SK-N-SH (cell line): ENCODE results near the gene FFAR3. TPM values are rescaled to one million over a fixed set of nuclear protein-coding genes. Genes with fewer than 3 reads are reported as not detected.

Experiments used
- CTCF ChIA-PET: fragments of 300-600, 350-600 bp; formaldehyde crosslinking; extraction: SDS; loops from one replicate; lab custom pipeline; 2021; lab: Yijun Ruan, JAX
- POLR2A ChIA-PET: fragments of 350-600 bp; sonication (Branson Sonifier 250); formaldehyde crosslinking; extraction: SDS; loops from one replicate; lab custom pipeline; 2020; ENCODE audit warnings: antibody characterized with exemption, inconsistent platforms; lab: Yijun Ruan, JAX
- DNase-seq: peaks from one replicate; pipeline ENCODE4 v3.0.0; 2012
- H2AFZ ChIP-seq: fragments of 200-600 bp; sonication (generic); 2 replicates; pipeline ENCODE4 v1.8.1; 2016; ENCODE audit warnings: antibody characterized with exemption, mild to moderate bottlenecking, low read depth
- H3F3A ChIP-seq: fragments of 200-600 bp; sonication (generic); replicated peaks from 2 replicates; pipeline ENCODE3; 2016; ENCODE audit warnings: antibody characterized with exemption, mild to moderate bottlenecking; ENCODE audit not compliant: insufficient read depth
- H3K27ac ChIP-seq, 2 experiments: fragments of 200-500 bp in 1 of 2; fragments of 200-600 bp in 1 of 2; sonication (Bioruptor generic) in 1 of 2; sonication (generic), shearing (Covaris generic) in 1 of 2; 2 replicates each; pipeline versions ENCODE4 v1.5.1 to v1.6.1; 2014 to 2016; ENCODE audit warnings: low read depth in 2 of 2, inconsistent platforms in 1 of 2, low read length in 1 of 2, mild to moderate bottlenecking in 1 of 2, mixed read lengths in 1 of 2
- H3K27me3 ChIP-seq: fragments of 200-600 bp; sonication (generic), shearing (Covaris generic); 2 replicates; pipeline ENCODE4 v1.6.1; 2016; ENCODE audit warnings: mixed run types; ENCODE audit not compliant: insufficient read depth
- H3K36me3 ChIP-seq, 2 experiments: fragments of 200-500 bp in 1 of 2; fragments of 200-600 bp in 1 of 2; sonication (Bioruptor generic) in 1 of 2; sonication (generic) in 1 of 2; replicated peaks in 1 of 2; 2 replicates each; pipeline versions ENCODE3 to v1.5.1; 2014 to 2016; ENCODE audit warnings: low read length in 1 of 2, mild to moderate bottlenecking in 1 of 2; ENCODE audit not compliant: insufficient read depth in 2 of 2, control insufficient read depth in 1 of 2
- H3K4me1 ChIP-seq, 2 experiments: fragments of 200-500 bp in 1 of 2; fragments of 200-600 bp in 1 of 2; sonication (Bioruptor generic) in 1 of 2; sonication (generic), shearing (Covaris generic) in 1 of 2; 2 replicates each; pipeline versions ENCODE4 v1.5.1 to v1.6.1; 2014 to 2016; ENCODE audit warnings: low read depth in 1 of 2, low read length in 1 of 2, mixed run types in 1 of 2; ENCODE audit not compliant: insufficient read depth in 2 of 2, control insufficient read depth in 1 of 2
- H3K4me2 ChIP-seq: fragments of 200-600 bp; sonication (generic), shearing (Covaris generic); 2 replicates; pipeline ENCODE4 v1.6.1; 2017; ENCODE audit warnings: mixed run types
- H3K4me3 ChIP-seq, 2 experiments: fragments of 200-500 bp in 1 of 2; fragments of 200-600 bp in 1 of 2; sonication (Bioruptor generic) in 1 of 2; sonication (generic), shearing (Covaris generic) in 1 of 2; 2 replicates each; pipeline versions ENCODE4 v1.5.1 to v1.8.1; 2014 to 2016; ENCODE audit warnings: low read depth in 2 of 2, inconsistent platforms in 1 of 2, low read length in 1 of 2, mild to moderate bottlenecking in 1 of 2, mixed read lengths in 1 of 2, moderate library complexity in 1 of 2
- H3K79me2 ChIP-seq: fragments of 200-600 bp; sonication (generic); 2 replicates; pipeline ENCODE4 v1.8.1; 2017; ENCODE audit warnings: mild to moderate bottlenecking; ENCODE audit not compliant: insufficient read depth
- H3K9ac ChIP-seq: fragments of 200-600 bp; sonication (generic); 2 replicates; pipeline ENCODE4 v1.6.1; 2017; ENCODE audit warnings: mixed run types
- H3K9me2 ChIP-seq: fragments of 200-600 bp; sonication (generic); 2 replicates; pipeline ENCODE4 v1.6.1; 2017; ENCODE audit warnings: mixed run types
- H3K9me3 ChIP-seq: fragments of 200-600 bp; sonication (generic); 2 replicates; pipeline ENCODE4 v1.6.1; 2017; ENCODE audit warnings: mixed run types, mild to moderate bottlenecking, moderate library complexity
- H4K20me1 ChIP-seq: fragments of 200-600 bp; sonication (generic); 2 replicates; pipeline ENCODE4 v1.6.1; 2017; ENCODE audit warnings: mild to moderate bottlenecking, mixed run types; ENCODE audit not compliant: insufficient read depth
- CHD2 ChIP-seq: fragments of 150-350 bp; IDR thresholded peaks from 2 replicates; pipeline ENCODE4 v1.6.1; 2018; ENCODE audit warnings: low read length; ENCODE audit not compliant: partially characterized antibody
- GATA2 ChIP-seq: sonication (generic); formaldehyde crosslinking; IDR thresholded peaks from 2 replicates; pipeline ENCODE4 v1.5.0; 2020; ENCODE audit warnings: mild to moderate bottlenecking, missing genetic modification reagents
- MEF2A ChIP-seq: IDR thresholded peaks from 2 replicates; pipeline ENCODE4 v1.4.0; 2012; ENCODE audit warnings: low read depth, borderline replicate concordance
- NRF1 ChIP-seq: IDR thresholded peaks from 2 replicates; pipeline ENCODE4 v1.6.1; 2012; ENCODE audit warnings: low read depth, mild to moderate bottlenecking, low read length
- RFX5 ChIP-seq: IDR thresholded peaks from 2 replicates; pipeline ENCODE4 v1.6.1; 2012; ENCODE audit warnings: mild to moderate bottlenecking, improper control_type of control experiment, low read length
- SIN3A ChIP-seq: IDR thresholded peaks from 2 replicates; pipeline ENCODE4 v1.6.1; 2012; ENCODE audit warnings: low read depth, mild to moderate bottlenecking, low read length, moderate library complexity, borderline replicate concordance
- WGBS: methylation state at CpG from one replicate; pipeline ENCODE4 v1.1.6; 2017; ENCODE audit warnings: low lambda C conversion rate; 5-methylcytosine and 5-hydroxymethylcytosine counted together
- polyA plus RNA-seq, 3 experiments: library from polyadenylated mRNA; depleted of rRNA; stranded (reverse); fragments of >200 nt; gene quantifications; 2 replicates each; pipeline ENCODE4 v1.2.3, GENCODE V29; 2012
- TF ChIP-seq, protein P1 (sequence below): IDR thresholded peaks from 2 replicates; pipeline ENCODE4 v1.4.0; 2012; ENCODE audit warnings: low read depth

Gene FFAR3
- polyA plus RNA-seq, 1 of the 3 experiments (the other 2 are of a cell fraction) = not detected

DNA sequence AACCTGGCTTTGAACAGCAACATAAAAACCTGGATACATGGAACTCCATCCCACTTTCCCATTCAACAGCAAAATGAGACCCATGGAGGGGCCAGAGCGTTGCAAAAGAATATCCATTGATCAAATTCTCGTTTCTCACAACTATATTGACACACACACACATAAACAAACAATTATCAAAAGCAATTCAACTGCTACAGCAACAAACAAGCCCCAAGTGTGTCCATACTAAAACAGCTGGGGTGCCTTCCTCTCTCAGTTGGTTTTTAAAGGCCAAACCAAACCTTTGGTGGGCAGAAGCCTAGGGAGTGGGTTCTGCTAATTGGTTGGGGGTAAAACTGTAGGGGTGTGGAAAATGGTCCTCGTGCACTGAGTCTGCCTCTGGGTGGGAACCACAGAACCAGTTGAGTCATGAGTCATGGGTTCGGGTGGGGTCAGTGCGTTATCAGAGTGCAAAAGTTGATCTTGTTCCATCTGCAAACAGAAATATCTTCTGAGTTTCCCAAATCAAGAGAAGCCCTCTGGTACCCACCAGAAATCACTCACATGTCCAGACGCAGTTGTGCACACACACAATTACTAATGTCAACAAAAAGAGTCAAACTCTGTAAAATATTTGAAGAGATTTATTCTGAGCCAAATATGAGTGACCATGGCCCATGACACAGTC lies 31.1 kb downstream of the FFAR3 start:
- Histone ChIP-seq H3K36me3 (no peaks in the 10 kb centered on the region), H3K4me3 (no peak overlapping the region), H3K79me2 (no peaks in the 10 kb centered on the region), H3K4me2 (no peak overlapping the region), H3K27ac (no peak overlapping the region), H4K20me1 (no peaks in the 10 kb centered on the region), H3K27me3 (no peaks in the 10 kb centered on the region), H3K9me3 (peaks cover 13% of the 10 kb centered on the region; the same call in 1 of the 2 replicates), H3K9ac (no peak overlapping the region), H3K9me2 (no peaks in the 10 kb centered on the region), H2AFZ (no peak overlapping the region), H3K4me1 (no peaks in the 10 kb centered on the region), H3F3A (no peaks in the 10 kb centered on the region)
- no peak for DNase-seq
- TF ChIP-seq CHD2 (no peak), MEF2A (no peak), RFX5 (no peak), NRF1 (no peak)
- TF ChIP-seq, protein P1, sequence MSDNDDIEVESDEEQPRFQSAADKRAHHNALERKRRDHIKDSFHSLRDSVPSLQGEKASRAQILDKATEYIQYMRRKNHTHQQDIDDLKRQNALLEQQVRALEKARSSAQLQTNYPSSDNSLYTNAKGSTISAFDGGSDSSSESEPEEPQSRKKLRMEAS = no peak
- 2% methylated on average over 6 of the region's 6 CpGs for WGBS
- ChIA-PET CTCF (interaction anchor here (1.0 kb wide), 1 partner anchor 121 kb away, joined by 3 read pairs; no protein-coding TSS in a partner anchor), POLR2A (no interaction called here)

DNA sequence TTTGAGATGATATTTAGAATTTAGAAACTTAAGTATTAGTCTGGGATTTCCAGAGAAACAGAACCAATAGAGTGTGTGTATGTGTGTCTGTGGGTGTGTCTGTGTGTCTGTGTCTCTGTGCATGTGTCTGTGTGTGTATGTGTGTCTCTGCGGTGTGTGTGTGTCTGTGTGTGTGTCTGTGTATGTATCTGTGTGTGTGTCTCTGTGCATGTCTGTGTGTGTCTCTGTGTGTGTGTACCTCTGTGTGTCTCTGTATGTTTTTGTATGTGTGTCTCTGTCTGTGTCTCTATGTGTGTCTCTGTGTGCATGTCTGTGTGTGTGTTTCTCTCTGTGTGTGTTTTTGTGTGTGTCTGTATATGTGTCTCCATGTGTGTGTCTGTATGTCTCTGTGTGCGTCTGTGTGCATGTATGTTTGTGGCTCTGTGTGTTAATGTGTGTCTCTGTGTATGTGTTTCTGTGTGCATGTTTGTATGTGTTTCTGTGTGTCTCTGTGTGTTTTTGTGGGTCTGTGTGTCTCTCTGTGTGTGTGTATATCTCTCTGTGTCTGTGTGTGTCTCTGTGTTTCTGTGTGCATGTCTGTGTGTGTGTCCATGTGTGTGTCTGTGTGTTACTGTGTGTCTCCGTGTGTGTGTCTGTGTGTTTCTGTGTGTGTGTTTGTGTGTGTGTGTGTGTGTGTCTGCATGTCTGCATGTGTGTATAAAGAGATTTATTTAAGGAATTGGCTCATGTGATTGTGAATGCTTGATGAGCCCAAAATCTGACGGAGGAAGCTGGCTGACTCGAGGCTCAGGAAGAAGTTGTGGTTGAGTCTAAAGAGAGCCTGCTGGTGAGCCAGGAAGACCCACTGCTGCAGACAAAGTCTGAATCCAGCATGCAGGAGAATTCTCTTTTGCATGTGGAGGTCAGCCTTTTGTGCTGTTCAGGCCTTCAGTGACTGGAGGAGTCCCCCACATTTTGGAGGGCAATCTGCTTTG lies 34.8 kb downstream of the FFAR3 start:
- DNase-seq = no peak
- Histone ChIP-seq H3K9ac (no peak overlapping the region), H3K27ac (no peak overlapping the region), H3K9me3 (no peaks in the 10 kb centered on the region), H3F3A (no peaks in the 10 kb centered on the region), H3K27me3 (no peaks in the 10 kb centered on the region; the same call in 1 of the 2 replicates), H3K9me2 (no peaks in the 10 kb centered on the region), H4K20me1 (no peaks in the 10 kb centered on the region), H3K79me2 (no peaks in the 10 kb centered on the region), H3K4me3 (no peak overlapping the region), H2AFZ (no peak overlapping the region), H3K4me1 (no peaks in the 10 kb centered on the region; a peak in 1 of 4 replicates), H3K4me2 (no peak overlapping the region), H3K36me3 (no peaks in the 10 kb centered on the region)
- POLR2A ChIA-PET = no interaction called here
- 22% methylated on average over 5 of the region's 5 CpGs for WGBS
- CTCF ChIA-PET = no interaction called here
- no peak for TF ChIP-seq SIN3A
- TF ChIP-seq GATA2 = no peak
